CD4-positive, alpha-beta memory T cell (primary cell): ENCODE measurements around the gene FAM217B. TPM values are rescaled to one million over a fixed set of nuclear protein-coding genes. Genes with fewer than 3 reads are reported as not detected.

Experiments
- CTCF ChIA-PET: fragments of 350-600 bp; sonication (Branson Sonifier 250); formaldehyde crosslinking; loops from one replicate; lab custom pipeline; 2021; ENCODE audit warnings: inconsistent platforms; ENCODE audit not compliant: partially characterized antibody; lab: Charles Lee
- POLR2A ChIA-PET: fragments of 350-600 bp; sonication (Branson Sonifier 250); formaldehyde crosslinking; loops from one replicate; lab custom pipeline; 2021; ENCODE audit not compliant: partially characterized antibody; lab: Charles Lee
- DNase-seq, 5 donors: peaks; one replicate each; pipeline versions ENCODE4 v3.0.0 to v3.0.0-alpha.2; 2020 to 2022; ENCODE audit warnings: mixed read lengths in 1 of 5
- H3K27ac ChIP-seq: one replicate; pipeline ENCODE4 v1.7.0; 2013; ENCODE audit warnings: low read depth, low read length
- H3K27me3 ChIP-seq: 2 replicates; pipeline ENCODE4 v1.7.0; 2013; ENCODE audit warnings: mild to moderate bottlenecking, low read length, moderate library complexity; ENCODE audit not compliant: insufficient read depth
- H3K36me3 ChIP-seq: 2 replicates; pipeline ENCODE4 v1.7.0; 2013; ENCODE audit warnings: mild to moderate bottlenecking, low read length, moderate library complexity; ENCODE audit not compliant: insufficient read depth
- H3K4me1 ChIP-seq: 2 replicates; pipeline ENCODE4 v1.7.0; 2013; ENCODE audit warnings: mild to moderate bottlenecking, low read length, moderate library complexity; ENCODE audit not compliant: insufficient read depth
- H3K4me3 ChIP-seq, 2 donors: one replicate each; pipeline ENCODE4 v1.7.0; 2013; ENCODE audit warnings: low read length in 2 of 2, mild to moderate bottlenecking in 1 of 2
- H3K9me3 ChIP-seq, 2 donors: one replicate each; pipeline ENCODE4 v1.7.0; 2013; ENCODE audit warnings: low read length in 2 of 2, control low read depth in 1 of 2; ENCODE audit not compliant: control insufficient read depth in 1 of 2
- H3K27ac Mint-ChIP-seq, 7 donors: one replicate each; pipeline ENCODE4 v1.8.0; 2020 to 2021; ENCODE audit warnings: mixed read lengths in 7 of 7, mild to moderate bottlenecking in 6 of 7, inconsistent platforms in 3 of 7, moderate library complexity in 3 of 7
- H3K27me3 Mint-ChIP-seq, 2 donors: one replicate each; pipeline ENCODE4 v1.8.0; 2020 to 2021; ENCODE audit warnings: mixed read lengths in 2 of 2
- H3K36me3 Mint-ChIP-seq, 2 donors: one replicate each; pipeline ENCODE4 v1.8.0; 2020 to 2021; ENCODE audit warnings: mixed read lengths in 2 of 2, inconsistent platforms in 1 of 2, mild to moderate bottlenecking in 1 of 2
- H3K4me1 Mint-ChIP-seq, 4 donors: one replicate each; pipeline ENCODE4 v1.8.0; 2020 to 2021; ENCODE audit warnings: mixed read lengths in 4 of 4, mild to moderate bottlenecking in 1 of 4
- H3K4me3 Mint-ChIP-seq, 8 donors: one replicate each; pipeline ENCODE4 v1.8.0; 2020 to 2021; ENCODE audit warnings: mixed read lengths in 8 of 8, mild to moderate bottlenecking in 7 of 8, moderate library complexity in 6 of 8, inconsistent platforms in 3 of 8
- H3K9me3 Mint-ChIP-seq, 8 donors: one replicate each; pipeline ENCODE4 v1.8.0; 2020 to 2021; ENCODE audit warnings: mixed read lengths in 8 of 8, mild to moderate bottlenecking in 5 of 8, inconsistent platforms in 3 of 8, moderate library complexity in 1 of 8
- intact Hi-C: fragments of 100-400 bp; cut with micrococcal nuclease; formaldehyde crosslinking; loops from one replicate; pipeline ENCODE4 v1.15.1; 2023
- polyA plus RNA-seq, 2 donors: library from polyadenylated mRNA; unstranded; fragments of 300-500 nt; fragmentation: Illumina TruSeq; gene quantifications; one replicate each; pipeline ENCODE4 v1.2.3, GENCODE V29; 2021
- total RNA-seq, 2 experiments: library from RNA; stranded (reverse); gene quantifications; one replicate each; pipeline ENCODE4 v1.2.3, GENCODE V29; 2021

The FAM217B gene, protein sequence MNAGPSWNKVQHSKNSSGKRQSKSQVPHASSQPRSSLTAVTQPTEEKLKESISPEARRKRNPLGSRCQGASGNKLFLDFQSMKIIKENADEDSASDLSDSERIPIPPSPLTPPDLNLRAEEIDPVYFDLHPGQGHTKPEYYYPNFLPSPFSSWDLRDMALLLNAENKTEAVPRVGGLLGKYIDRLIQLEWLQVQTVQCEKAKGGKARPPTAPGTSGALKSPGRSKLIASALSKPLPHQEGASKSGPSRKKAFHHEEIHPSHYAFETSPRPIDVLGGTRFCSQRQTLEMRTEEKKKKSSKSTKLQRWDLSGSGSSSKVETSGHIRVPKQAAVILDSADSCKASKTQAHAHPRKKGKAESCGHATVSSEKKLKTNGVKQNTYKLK
- total RNA-seq (10 to 100 TPM; 43.7 to 44.1 TPM), polyA plus RNA-seq (10 to 100 TPM; 13.4 to 25.0 TPM)

DNA sequence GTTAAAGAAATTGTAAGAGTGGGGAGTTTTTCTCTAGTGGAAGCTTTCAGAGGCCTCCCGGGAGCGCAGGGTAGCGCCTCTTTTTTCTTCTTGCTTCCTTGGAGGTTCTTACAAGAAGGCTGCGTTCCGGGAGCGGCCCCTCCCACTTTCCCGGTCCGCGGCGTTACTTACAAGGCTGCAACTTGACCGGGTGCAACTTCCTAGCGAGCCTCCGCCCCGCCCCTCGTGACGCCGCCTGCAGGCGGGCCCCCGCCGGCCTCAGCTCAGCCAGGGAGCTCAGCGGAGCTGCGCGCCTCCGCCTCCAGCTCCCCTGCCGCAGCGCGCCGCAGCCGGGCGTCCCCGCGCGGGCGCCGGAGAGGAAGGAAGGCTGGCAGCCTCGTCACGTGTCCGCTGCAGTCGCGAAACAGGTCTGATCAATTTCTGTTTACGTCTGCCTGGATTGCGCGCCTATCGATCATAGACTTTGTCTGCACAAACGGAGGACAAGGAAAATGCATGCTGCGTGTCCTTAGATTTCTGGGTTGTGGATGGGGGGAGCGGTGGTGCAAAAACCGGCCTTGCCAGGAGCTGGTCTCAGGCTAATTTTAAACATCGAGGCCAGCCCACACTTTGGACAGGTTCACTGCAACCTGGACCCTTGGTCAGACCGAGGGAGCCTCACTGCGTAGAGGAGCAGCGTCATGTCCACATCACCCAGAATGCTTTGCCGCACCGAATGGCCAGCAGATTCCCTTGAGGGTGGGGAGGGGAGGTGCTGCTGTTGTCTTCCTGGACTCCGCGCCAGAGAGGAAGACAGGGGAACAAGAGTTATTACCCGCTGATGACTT, at the start of gene FAM217B, which contains the start of gene PPP1R3D:
TSS of gene FAM217B (plus strand) at position 261 of the 827 bp plus-strand sequence. CDS start 3,555 bp downstream, outside the sequence.
TSS of gene PPP1R3D (minus strand) at position 177 of the 827 bp plus-strand sequence. CDS start 374 bp downstream, outside the sequence.
- H3K27ac Mint-ChIP-seq = peak within 1 kb of the TSS; percentile 93 to 99 (median 97)
- ChIA-PET POLR2A (interaction anchor here (0.7 to 3.3 kb wide), 9 partner anchors 8 to 1290 kb away, joined by 3 to 39 read pairs (median 4); partner anchors contain the start of gene STX16), CTCF (interaction anchor here (0.6 to 2.4 kb wide), 12 partner anchors 9 to 1289 kb away, joined by 3 to 19 read pairs (median 4); partner anchors contain the start of gene CDH26)
- intact Hi-C loops = loop anchor here (1.0 to 2.0 kb wide), 2 partner anchors 9 to 116 kb away; no protein-coding TSS in a partner anchor
- H3K9me3 ChIP-seq = no peaks in the 10 kb centered on the region
- H3K27ac ChIP-seq = peak within 1 kb of the TSS; percentile 87
- no peaks in the 10 kb centered on the region for H3K27me3 Mint-ChIP-seq
- peaks cover 14 to 38% of the 10 kb centered on the region in 2 donors for H3K36me3 Mint-ChIP-seq
- H3K4me3 ChIP-seq = peak within 1 kb of the TSS; percentile 87 to 95
- peaks cover 22% of the 10 kb centered on the region for H3K36me3 ChIP-seq
- peaks cover 34 to 60% (median 46%) of the 10 kb centered on the region in 4 donors for H3K4me1 Mint-ChIP-seq
- peaks cover 52% of the 10 kb centered on the region for H3K4me1 ChIP-seq
- no peaks in the 10 kb centered on the region for H3K9me3 Mint-ChIP-seq
- DNase-seq = peak; percentile 87 to 90 (median 89)
- no peaks in the 10 kb centered on the region for H3K27me3 ChIP-seq
- H3K4me3 Mint-ChIP-seq = peak within 1 kb of the TSS; percentile 90 to 99 (median 97)

DNA sequence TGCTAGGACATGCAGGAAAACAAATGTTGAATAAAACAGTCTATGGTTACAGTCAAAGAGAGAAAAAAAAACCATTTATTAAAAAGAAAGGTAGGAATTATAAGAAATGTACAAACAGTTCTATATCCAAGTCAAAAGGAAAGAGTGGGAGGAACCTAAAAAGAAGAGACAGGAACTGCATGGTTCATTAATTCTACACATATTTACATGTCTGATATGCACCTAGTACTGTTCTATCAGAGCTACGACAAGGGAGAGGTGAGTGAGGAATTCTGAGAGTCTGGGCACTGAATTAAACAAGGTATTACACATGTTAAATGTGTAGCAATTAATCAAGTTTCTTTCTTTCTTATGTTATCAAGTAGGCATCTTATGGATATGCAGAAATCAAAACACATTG, 48.6 kb upstream of the FAM217B start:
- Mint-ChIP-seq H3K4me1 (no peaks in the 10 kb centered on the region), H3K36me3 (peaks cover 0 to 10% of the 10 kb centered on the region in 2 donors), H3K27ac (no peak overlapping the region), H3K4me3 (no peak overlapping the region), H3K27me3 (no peaks in the 10 kb centered on the region), H3K9me3 (peaks cover 0 to 2% (median 0%) of the 10 kb centered on the region in 8 donors)
- Histone ChIP-seq H3K4me3 (no peak overlapping the region), H3K9me3 (no peaks in the 10 kb centered on the region), H3K36me3 (no peaks in the 10 kb centered on the region), H3K27me3 (no peaks in the 10 kb centered on the region), H3K27ac (no peak overlapping the region), H3K4me1 (no peaks in the 10 kb centered on the region)
- intact Hi-C loops = no loop called here
- CTCF ChIA-PET = no interaction called here
- POLR2A ChIA-PET = interaction anchor here (0.6 kb wide), 1 partner anchor 49 kb away, joined by 3 read pairs; the partner anchor contains the start of genes FAM217B and PPP1R3D
- no peak for DNase-seq

DNA sequence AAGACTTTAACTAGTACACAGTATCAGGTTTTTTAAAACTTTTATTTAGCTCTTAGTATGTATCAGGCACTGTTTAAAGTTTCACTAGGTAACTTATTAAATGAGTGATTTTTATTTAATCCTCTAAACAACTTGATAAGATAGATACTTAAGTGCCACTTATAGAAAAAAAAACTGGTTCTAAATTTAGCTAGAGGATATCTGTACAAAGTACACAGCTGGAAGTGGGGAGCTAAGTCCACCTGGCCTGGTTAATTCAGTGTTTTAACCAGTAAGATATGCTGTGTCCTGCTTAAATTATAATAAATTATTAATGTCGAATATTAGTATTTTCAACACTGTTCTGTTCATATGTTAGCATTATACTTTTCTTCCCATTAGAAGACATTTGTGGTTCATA, 44.3 kb upstream of the FAM217B start:
- CTCF ChIA-PET = no interaction called here
- intact Hi-C loops = no loop called here
- no peak overlapping the region for H3K27ac Mint-ChIP-seq

DNA sequence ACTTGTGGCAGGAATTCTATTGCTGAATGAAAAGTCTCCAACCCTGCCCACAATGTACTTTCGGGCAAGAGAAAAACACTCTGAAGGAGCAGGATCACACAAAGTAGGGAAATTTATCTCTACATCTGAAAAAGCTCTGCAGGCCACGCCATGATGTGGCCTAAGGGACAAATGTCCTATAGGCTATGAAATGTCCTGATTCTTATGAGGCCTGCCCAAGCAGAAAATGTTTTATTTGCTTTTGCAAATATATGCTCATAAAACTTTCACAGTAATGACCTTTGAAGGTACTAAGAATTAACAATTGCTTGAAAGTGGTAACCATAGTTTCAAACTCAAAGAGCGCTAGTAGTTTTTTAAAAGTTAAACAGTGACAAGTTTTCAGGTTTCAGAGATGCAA, 37.7 kb upstream of the FAM217B start:
- DNase-seq = no peak
- peaks cover 0 to 11% of the 10 kb centered on the region in 2 donors for H3K36me3 Mint-ChIP-seq
- H3K27ac Mint-ChIP-seq = no peak overlapping the region
- H3K4me3 Mint-ChIP-seq = no peak overlapping the region
- POLR2A ChIA-PET = no interaction called here
- Histone ChIP-seq H3K4me3 (no peak overlapping the region), H3K27me3 (no peaks in the 10 kb centered on the region), H3K4me1 (no peaks in the 10 kb centered on the region), H3K27ac (no peak overlapping the region), H3K9me3 (no peaks in the 10 kb centered on the region), H3K36me3 (no peaks in the 10 kb centered on the region)
- no peaks in the 10 kb centered on the region for H3K4me1 Mint-ChIP-seq
- H3K27me3 Mint-ChIP-seq = peaks cover 0 to 1% of the 10 kb centered on the region in 2 donors
- intact Hi-C loops = no loop called here
- peaks cover 0 to 2% (median 0%) of the 10 kb centered on the region in 8 donors for H3K9me3 Mint-ChIP-seq
- CTCF ChIA-PET = no interaction called here

More for the DNA sequence above, 44.3 kb upstream of the FAM217B start:
- Histone ChIP-seq H3K27ac (no peak overlapping the region), H3K4me3 (no peak overlapping the region), H3K4me1 (no peaks in the 10 kb centered on the region), H3K36me3 (no peaks in the 10 kb centered on the region), H3K9me3 (no peaks in the 10 kb centered on the region), H3K27me3 (no peaks in the 10 kb centered on the region)
- Mint-ChIP-seq H3K9me3 (peaks cover 0 to 2% (median 0%) of the 10 kb centered on the region in 8 donors), H3K36me3 (peaks cover 0 to 9% of the 10 kb centered on the region in 2 donors), H3K27me3 (no peaks in the 10 kb centered on the region), H3K4me3 (no peak overlapping the region), H3K4me1 (no peaks in the 10 kb centered on the region)
- POLR2A ChIA-PET = no interaction called here
- no peak for DNase-seq

DNA sequence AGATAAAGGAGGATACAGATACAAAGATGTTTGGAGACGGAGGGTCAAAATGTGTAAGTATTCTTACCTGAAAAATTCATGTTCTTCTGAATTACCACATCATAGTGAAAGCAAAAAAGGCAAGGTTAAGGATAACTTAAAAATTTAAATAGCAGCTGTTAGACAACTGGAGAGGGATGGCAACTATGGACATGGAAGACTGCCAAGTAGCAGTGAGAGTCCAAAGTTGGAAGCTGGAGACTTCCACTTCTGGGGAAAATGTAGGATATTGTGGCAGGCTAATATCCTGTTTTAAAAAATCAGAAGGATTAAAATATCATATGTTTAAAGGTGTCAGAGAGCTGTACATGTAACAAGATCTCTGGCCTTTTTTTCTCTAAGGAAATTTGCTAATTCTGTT, 36.6 kb upstream of the FAM217B start:
- H3K36me3 Mint-ChIP-seq = peaks cover 0 to 6% of the 10 kb centered on the region in 2 donors
- DNase-seq = no peak
- Histone ChIP-seq H3K36me3 (no peaks in the 10 kb centered on the region), H3K9me3 (no peaks in the 10 kb centered on the region), H3K27ac (no peak overlapping the region), H3K4me3 (no peak overlapping the region), H3K4me1 (no peaks in the 10 kb centered on the region), H3K27me3 (no peaks in the 10 kb centered on the region)
- H3K4me1 Mint-ChIP-seq = no peaks in the 10 kb centered on the region
- POLR2A ChIA-PET = interaction anchor here (0.6 kb wide), 1 partner anchor 1591 kb away, joined by 3 read pairs; no protein-coding TSS in a partner anchor
- intact Hi-C loops = no loop called here
- H3K27me3 Mint-ChIP-seq = peaks cover 0 to 1% of the 10 kb centered on the region in 2 donors
- H3K4me3 Mint-ChIP-seq = no peak overlapping the region
- no peaks in the 10 kb centered on the region for H3K9me3 Mint-ChIP-seq
- CTCF ChIA-PET = interaction anchor here (1.4 kb wide), 1 partner anchor 30 kb away, joined by 4 read pairs; the partner anchor contains the start of gene SYCP2
- no peak overlapping the region for H3K27ac Mint-ChIP-seq

DNA sequence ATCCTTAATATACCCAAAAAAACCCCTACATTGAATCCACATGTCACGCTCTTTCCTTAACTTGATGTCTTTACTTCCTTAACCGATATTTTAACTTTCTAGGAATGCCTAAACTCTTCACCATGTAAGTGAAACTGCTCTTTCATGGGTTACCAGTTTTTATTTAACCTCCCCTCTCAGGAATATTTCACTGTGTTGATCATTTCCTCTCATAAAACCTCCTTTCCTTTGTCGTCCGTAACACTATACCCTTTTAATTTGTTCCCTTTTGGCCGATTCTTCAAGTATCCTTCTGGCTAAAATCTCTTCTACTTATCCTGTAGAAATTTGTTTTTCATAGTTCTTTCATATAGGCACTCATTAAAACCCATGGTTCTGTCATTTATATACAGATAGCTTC, 31.3 kb upstream of the FAM217B start:
- POLR2A ChIA-PET = no interaction called here

More for the DNA sequence above, 31.3 kb upstream of the FAM217B start:
- H3K36me3 ChIP-seq = no peaks in the 10 kb centered on the region
- Mint-ChIP-seq H3K27ac (no peak overlapping the region), H3K27me3 (peaks cover 0 to 1% of the 10 kb centered on the region in 2 donors), H3K9me3 (no peaks in the 10 kb centered on the region), H3K36me3 (no peaks in the 10 kb centered on the region), H3K4me1 (peaks cover 0 to 1% (median 0%) of the 10 kb centered on the region in 4 donors), H3K4me3 (no peak overlapping the region)
- intact Hi-C loops = no loop called here
- H3K9me3 ChIP-seq = no peaks in the 10 kb centered on the region
- no peaks in the 10 kb centered on the region for H3K4me1 ChIP-seq
- CTCF ChIA-PET = no interaction called here
- DNase-seq = no peak
- no peak overlapping the region for H3K4me3 ChIP-seq
- H3K27me3 ChIP-seq = no peaks in the 10 kb centered on the region
- H3K27ac ChIP-seq = no peak overlapping the region
